ENCODE results near the gene HOXD8. TPM values are rescaled to one million over a fixed set of nuclear protein-coding genes. Genes with fewer than 3 reads are reported as not detected.

The HOXD8 gene
- total RNA-seq, 1 experiment from 2014 or later: 0.39 TPM

DNA sequence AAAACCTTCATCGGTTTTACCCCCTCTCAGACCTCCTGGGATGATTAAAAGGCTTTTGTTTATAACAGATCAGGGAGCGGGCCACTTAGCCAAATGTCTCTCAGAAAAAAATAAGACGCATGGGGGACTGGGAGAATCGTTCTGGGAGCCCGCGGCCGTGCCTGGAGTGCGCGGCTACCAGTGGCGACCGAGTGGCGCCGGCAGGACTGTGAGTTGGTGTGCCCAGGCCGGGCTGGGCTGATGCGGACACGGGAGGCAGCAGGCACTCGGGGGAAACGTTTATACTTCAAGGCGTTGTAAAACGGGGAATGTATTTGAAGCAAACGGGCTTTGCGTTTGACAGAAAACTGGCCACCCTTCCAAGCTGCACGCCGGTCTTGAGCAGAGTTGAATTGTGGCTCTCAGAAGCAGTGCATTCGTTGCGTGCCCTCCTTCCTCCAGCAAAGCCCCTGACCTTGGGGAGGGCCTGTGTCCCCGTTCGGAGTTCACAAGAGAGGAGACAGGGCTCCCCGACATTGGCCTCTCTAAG is 17.6 kb upstream of the HOXD8 start:
- no peak overlapping the region for H3K27ac ChIP-seq
- CTCF ChIA-PET: no interaction called here
- intact Hi-C loops (cut with micrococcal nuclease; ENCODE audit: unreplicated experiment): loop anchor here (5.0 kb wide), 1 partner anchor 1035 kb away; no protein-coding TSS in a partner anchor
- H3K9me2 ChIP-seq (ENCODE audit: insufficient read depth): no peaks in the 10 kb centered on the region
- no peaks in the 10 kb centered on the region for H3K9me3 ChIP-seq (ENCODE audit: insufficient read depth, low read depth)
- H3K4me2 ChIP-seq: no peak overlapping the region
- H3K79me2 ChIP-seq (ENCODE audit: low read depth): no peaks in the 10 kb centered on the region
- peaks cover 60% of the 10 kb centered on the region for H3K27me3 ChIP-seq (ENCODE audit: insufficient read depth, low read depth)
- no peak for DNase-seq
- no peaks in the 10 kb centered on the region for H3K36me3 ChIP-seq (ENCODE audit: low read depth)
- TF ChIP-seq, protein P1, sequence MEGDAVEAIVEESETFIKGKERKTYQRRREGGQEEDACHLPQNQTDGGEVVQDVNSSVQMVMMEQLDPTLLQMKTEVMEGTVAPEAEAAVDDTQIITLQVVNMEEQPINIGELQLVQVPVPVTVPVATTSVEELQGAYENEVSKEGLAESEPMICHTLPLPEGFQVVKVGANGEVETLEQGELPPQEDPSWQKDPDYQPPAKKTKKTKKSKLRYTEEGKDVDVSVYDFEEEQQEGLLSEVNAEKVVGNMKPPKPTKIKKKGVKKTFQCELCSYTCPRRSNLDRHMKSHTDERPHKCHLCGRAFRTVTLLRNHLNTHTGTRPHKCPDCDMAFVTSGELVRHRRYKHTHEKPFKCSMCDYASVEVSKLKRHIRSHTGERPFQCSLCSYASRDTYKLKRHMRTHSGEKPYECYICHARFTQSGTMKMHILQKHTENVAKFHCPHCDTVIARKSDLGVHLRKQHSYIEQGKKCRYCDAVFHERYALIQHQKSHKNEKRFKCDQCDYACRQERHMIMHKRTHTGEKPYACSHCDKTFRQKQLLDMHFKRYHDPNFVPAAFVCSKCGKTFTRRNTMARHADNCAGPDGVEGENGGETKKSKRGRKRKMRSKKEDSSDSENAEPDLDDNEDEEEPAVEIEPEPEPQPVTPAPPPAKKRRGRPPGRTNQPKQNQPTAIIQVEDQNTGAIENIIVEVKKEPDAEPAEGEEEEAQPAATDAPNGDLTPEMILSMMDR (conservative IDR thresholded peaks at IDR 0.05): no peak
- no peak for TF ChIP-seq EZH2 (IDR thresholded peaks at IDR 0.05; ENCODE audit: low read depth)
- no peaks in the 10 kb centered on the region for H4K20me1 ChIP-seq (ENCODE audit: insufficient read depth)
- BruUV-seq (replicated peaks): no TSS peak
- H3F3A ChIP-seq (ENCODE audit: insufficient read depth, low read depth): no peaks in the 10 kb centered on the region
- no peaks in the 10 kb centered on the region for H3K4me1 ChIP-seq (replicated peaks; ENCODE audit: insufficient read depth)
- no peak overlapping the region for H3K4me3 ChIP-seq
- H2AFZ ChIP-seq: no peak overlapping the region
- POLR2A ChIA-PET (ENCODE audit: unreplicated experiment): no interaction called here

DNA sequence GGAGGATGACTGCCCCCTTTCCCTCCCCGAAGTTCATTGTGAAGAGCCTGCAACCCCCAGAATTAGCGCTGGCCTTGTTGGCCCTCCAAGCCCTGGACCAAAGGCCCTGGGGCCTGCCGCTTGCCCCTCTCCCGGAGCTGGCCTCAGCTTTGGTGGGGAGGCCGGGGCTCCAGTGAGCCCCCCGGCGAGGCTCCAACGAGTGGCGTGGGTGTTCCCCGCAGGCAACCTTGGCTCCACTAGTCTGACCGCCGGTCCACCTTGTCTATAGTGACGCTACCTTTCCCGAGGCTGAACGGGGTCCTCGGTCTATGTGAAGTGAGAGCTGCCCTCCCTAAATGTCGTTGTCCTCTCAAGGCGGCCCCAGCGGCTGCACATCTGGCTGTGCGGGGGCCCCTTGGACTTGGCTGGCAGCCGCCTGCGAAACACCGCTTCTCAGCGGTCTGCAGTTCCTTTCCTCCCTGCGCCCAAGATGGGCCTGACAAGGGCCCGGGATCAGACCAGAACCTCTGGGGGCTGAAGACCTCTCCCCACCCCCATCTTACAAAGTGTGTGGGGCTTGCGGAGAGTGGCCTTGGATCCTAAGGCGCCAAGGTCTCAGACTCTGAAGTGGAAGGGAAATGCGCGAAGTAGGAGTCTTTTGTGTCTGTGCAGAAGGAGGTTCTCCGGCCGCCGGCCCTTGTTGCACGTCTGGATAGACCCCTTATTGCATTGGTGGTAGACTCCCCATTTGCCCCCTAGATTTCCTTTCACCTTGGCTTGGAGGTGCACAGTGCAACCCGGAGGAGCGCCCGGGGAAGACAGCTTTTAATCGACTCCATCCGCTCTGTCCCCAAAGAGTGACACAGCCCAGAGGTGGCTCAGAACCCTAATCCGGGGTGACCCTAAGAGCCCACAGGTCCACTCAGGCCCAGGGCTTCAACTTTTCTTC is 16.9 kb upstream of the HOXD8 start:
- no peaks in the 10 kb centered on the region for H3K36me3 ChIP-seq (ENCODE audit: low read depth)
- H3K79me2 ChIP-seq (ENCODE audit: low read depth): no peaks in the 10 kb centered on the region
- CTCF ChIA-PET: interaction anchor here (0.5 to 0.6 kb wide), 4 partner anchors 328 to 1566 kb away, joined by 3 to 4 read pairs (median 3); no protein-coding TSS in a partner anchor
- no peaks in the 10 kb centered on the region for H3K4me1 ChIP-seq (replicated peaks; ENCODE audit: insufficient read depth)
- H3K27me3 ChIP-seq (ENCODE audit: insufficient read depth, low read depth): peaks cover 68% of the 10 kb centered on the region
- POLR2A ChIA-PET (ENCODE audit: unreplicated experiment): no interaction called here
- intact Hi-C loops (cut with micrococcal nuclease; ENCODE audit: unreplicated experiment): loop anchor here (5.0 kb wide), 1 partner anchor 1035 kb away; no protein-coding TSS in a partner anchor
- no peak for DNase-seq
- no TSS peak for BruUV-seq (replicated peaks)
- H3K4me3 ChIP-seq: no peak overlapping the region
- H3K27ac ChIP-seq: no peak overlapping the region
- no peak overlapping the region for H3K4me2 ChIP-seq
- H3K9me2 ChIP-seq (ENCODE audit: insufficient read depth): no peaks in the 10 kb centered on the region
- H3F3A ChIP-seq (ENCODE audit: insufficient read depth, low read depth): no peaks in the 10 kb centered on the region
- no peaks in the 10 kb centered on the region for H3K9me3 ChIP-seq (ENCODE audit: insufficient read depth, low read depth)
- no peak overlapping the region for H2AFZ ChIP-seq
- H4K20me1 ChIP-seq (ENCODE audit: insufficient read depth): no peaks in the 10 kb centered on the region
- no peak for TF ChIP-seq EZH2 (IDR thresholded peaks at IDR 0.05; ENCODE audit: low read depth)
- TF ChIP-seq, protein P1 (conservative IDR thresholded peaks at IDR 0.05): no peak

DNA sequence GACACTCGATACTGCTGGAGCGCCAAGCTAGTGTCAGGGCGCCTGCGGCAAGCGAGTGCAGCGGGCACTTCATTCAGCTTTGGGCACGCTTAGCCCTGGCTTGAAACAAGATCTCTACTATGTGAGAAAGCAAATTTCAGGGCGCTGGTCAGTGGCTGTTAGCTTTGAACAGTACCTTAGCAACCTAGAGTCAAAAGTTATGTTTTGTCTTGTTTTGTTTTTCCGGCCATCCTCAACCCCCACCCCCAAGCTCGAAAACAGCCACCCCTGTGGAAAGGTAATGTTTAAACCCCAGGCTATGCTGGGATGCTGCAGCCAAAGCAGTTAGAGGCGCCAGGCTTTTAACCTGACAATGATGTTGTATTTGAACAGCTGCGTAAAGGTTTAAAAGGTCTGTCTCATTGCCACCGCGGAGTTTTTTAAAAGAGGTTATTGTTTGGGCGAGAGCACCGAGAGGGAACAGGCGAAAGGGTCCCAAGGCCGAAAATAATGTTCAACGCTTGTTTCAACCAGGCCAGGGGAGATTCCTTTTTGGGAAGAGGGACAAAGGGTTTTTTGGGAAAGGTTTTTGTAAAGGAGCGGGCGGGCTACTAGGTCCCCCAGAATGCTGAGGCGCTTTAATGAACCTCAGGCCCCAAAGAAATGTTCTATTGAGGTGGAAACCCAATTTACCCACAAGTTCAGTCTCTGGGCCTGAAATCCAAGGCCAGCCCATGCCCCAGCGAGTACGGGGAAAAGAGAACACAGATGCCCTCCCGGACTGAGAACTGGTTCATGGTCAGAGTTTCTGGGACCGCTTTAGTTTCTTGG is 15.2 kb upstream of the HOXD8 start:
- no peaks in the 10 kb centered on the region for H3K36me3 ChIP-seq (ENCODE audit: low read depth)
- no peak overlapping the region for H3K4me2 ChIP-seq
- H3K79me2 ChIP-seq (ENCODE audit: low read depth): no peaks in the 10 kb centered on the region
- no peaks in the 10 kb centered on the region for H3K4me1 ChIP-seq (replicated peaks; ENCODE audit: insufficient read depth)
- DNase-seq: no peak
- no TSS peak for BruUV-seq (replicated peaks)
- peaks cover 82% of the 10 kb centered on the region for H3K27me3 ChIP-seq (ENCODE audit: insufficient read depth, low read depth)
- H3K27ac ChIP-seq: no peak overlapping the region
- ChIA-PET CTCF (interaction anchor here (0.6 kb wide), 2 partner anchors 53 to 538 kb away, joined by 3 to 10 read pairs; no protein-coding TSS in a partner anchor), POLR2A (ENCODE audit: unreplicated experiment) (no interaction called here)
- no peak overlapping the region for H2AFZ ChIP-seq
- TF ChIP-seq, protein P1 (conservative IDR thresholded peaks at IDR 0.05): no peak
- no peak for TF ChIP-seq EZH2 (IDR thresholded peaks at IDR 0.05; ENCODE audit: low read depth)
- H3K9me2 ChIP-seq (ENCODE audit: insufficient read depth): no peaks in the 10 kb centered on the region
- intact Hi-C loops (cut with micrococcal nuclease; ENCODE audit: unreplicated experiment): loop anchor here (5.0 kb wide), 1 partner anchor 1033 kb away; no protein-coding TSS in a partner anchor
- H4K20me1 ChIP-seq (ENCODE audit: insufficient read depth): no peaks in the 10 kb centered on the region
- H3F3A ChIP-seq (ENCODE audit: insufficient read depth, low read depth): no peaks in the 10 kb centered on the region
- no peak overlapping the region for H3K4me3 ChIP-seq
- no peaks in the 10 kb centered on the region for H3K9me3 ChIP-seq (ENCODE audit: insufficient read depth, low read depth)
